ENCODE data around the gene RNF148.

The RNF148 gene

GRCh38 chr7:122658856-122659255, 43.9 kb downstream of the RNF148 start:
- H3K4me3 ChIP-seq (ENCODE audit: control insufficient read depth, low read depth, low read length): no peak overlapping the region
- DNase-seq (ENCODE audit: low read depth): no peak
- no peak for TF ChIP-seq CTCF (IDR thresholded peaks at IDR 0.05; ENCODE audit: control insufficient read depth, insufficient read depth, low read depth, low read length, missing control alignments)

- no peak overlapping the region for H3K4me3 ChIP-seq (ENCODE audit: control insufficient read depth, low read depth, low read length)
- no peak for DNase-seq (ENCODE audit: low read depth)
- no peak for TF ChIP-seq CTCF (IDR thresholded peaks at IDR 0.05; ENCODE audit: control insufficient read depth, insufficient read depth, low read depth, low read length, missing control alignments)
These were observed 49.0 kb downstream of the RNF148 start for GRCh38 chr7:122653685-122654084.

- DNase-seq (ENCODE audit: low read depth): no peak
- TF ChIP-seq CTCF (IDR thresholded peaks at IDR 0.05; ENCODE audit: control insufficient read depth, insufficient read depth, low read depth, low read length, missing control alignments): no peak
- H3K4me3 ChIP-seq (ENCODE audit: control insufficient read depth, low read depth, low read length): no peak overlapping the region
These were observed 49.8 kb downstream of the RNF148 start for GRCh38 chr7:122652876-122653275.
